Panc1 (cell line): ENCODE measurements around the gene EFNA2.

Experiments
- POLR2AphosphoS5 ChIP-seq: IDR thresholded peaks from 2 replicates; pipeline ENCODE4 v1.6.1; 2012; ENCODE audit warnings: mild to moderate bottlenecking, low read depth, low read length, moderate library complexity
- TCF7L2 ChIP-seq: IDR thresholded peaks from 2 replicates; pipeline ENCODE4 v1.6.1; 2011; ENCODE audit warnings: mild to moderate bottlenecking, low read depth, low read length, inconsistent platforms
- TF ChIP-seq, protein P1 (sequence below): fragments of 450-650 bp; IDR thresholded peaks from 2 replicates; pipeline ENCODE4 v1.5.1; 2017; ENCODE audit warnings: mild to moderate bottlenecking

DNA sequence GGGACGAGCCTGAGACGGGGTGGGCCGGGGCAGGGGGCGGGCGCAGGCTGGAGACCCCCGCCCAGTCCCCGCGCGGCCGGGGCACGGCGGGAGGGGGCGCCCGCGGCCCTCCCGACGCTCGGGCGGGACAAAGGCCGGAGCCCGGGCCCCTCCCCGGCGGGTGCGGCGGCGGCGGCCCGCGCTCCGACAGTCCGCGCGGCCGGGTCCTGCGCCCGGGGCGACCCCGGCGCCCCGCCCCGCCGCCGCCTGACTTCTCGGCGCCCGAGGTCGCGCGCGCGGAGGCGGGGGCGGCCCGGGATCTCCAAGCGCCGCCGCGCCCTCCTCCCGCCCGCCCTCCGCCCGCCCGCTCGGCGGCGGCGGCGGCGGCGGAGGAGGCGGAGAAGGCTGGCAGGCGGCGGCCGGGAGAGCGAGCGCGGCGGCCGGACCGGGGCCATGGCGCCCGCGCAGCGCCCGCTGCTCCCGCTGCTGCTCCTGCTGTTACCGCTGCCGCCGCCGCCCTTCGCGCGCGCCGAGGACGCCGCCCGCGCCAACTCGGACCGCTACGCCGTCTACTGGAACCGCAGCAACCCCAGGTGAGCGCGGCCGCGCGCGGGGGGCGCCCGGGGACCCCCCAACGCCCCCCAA, at the start of gene EFNA2:
- TF ChIP-seq TCF7L2 (no peak), POLR2AphosphoS5 (no peak)
- TF ChIP-seq, protein P1, sequence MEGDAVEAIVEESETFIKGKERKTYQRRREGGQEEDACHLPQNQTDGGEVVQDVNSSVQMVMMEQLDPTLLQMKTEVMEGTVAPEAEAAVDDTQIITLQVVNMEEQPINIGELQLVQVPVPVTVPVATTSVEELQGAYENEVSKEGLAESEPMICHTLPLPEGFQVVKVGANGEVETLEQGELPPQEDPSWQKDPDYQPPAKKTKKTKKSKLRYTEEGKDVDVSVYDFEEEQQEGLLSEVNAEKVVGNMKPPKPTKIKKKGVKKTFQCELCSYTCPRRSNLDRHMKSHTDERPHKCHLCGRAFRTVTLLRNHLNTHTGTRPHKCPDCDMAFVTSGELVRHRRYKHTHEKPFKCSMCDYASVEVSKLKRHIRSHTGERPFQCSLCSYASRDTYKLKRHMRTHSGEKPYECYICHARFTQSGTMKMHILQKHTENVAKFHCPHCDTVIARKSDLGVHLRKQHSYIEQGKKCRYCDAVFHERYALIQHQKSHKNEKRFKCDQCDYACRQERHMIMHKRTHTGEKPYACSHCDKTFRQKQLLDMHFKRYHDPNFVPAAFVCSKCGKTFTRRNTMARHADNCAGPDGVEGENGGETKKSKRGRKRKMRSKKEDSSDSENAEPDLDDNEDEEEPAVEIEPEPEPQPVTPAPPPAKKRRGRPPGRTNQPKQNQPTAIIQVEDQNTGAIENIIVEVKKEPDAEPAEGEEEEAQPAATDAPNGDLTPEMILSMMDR = peak; percentile 60; the same call in 1 of the 2 replicates
